ENCODE data around the gene SWAP70.
"Not testable (repeated sequence)": the region's sequence is repeated elsewhere in the genome, so short reads cannot be mapped to it uniquely, and the experiment has no call there.

The SWAP70 gene

DNA sequence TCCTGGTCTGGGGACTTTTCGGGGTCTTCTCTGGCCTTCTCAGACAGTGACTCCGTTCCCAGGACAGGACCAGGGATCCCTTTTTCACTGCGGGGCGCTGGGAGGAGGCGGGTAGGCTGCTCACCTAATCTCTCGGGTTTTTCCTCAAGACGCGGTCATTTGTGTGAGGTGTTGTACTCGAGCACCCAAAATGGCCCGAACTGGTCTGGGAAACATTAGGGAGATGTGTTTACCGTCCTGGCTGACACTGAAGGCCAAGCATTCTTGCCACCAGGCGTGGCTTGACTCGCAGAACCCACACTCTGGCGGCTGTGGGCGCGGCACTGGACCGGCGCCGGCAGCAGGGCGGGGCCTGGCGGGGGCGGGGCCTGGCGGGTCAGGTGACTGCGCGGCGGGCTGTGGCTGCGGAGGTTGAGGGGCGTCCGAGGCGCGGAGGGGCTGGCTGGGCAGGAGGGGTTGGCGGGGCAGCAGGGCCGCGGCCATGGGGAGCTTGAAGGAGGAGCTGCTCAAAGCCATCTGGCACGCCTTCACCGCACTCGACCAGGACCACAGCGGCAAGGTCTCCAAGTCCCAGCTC is at the start of gene SWAP70:
Gene SWAP70, plus strand, starts transcription at position 379 of the 577 bp plus-strand sequence. Its CDS starts 103 bp downstream, at position 482.
- DNase-seq (ENCODE audit: low spot score), result peak; percentile 89

- DNase-seq (ENCODE audit: low spot score), result peak; percentile 95
These were observed 48.8 kb upstream of the SWAP70 start for GRCh38 chr11:9615031-9615451.

DNA sequence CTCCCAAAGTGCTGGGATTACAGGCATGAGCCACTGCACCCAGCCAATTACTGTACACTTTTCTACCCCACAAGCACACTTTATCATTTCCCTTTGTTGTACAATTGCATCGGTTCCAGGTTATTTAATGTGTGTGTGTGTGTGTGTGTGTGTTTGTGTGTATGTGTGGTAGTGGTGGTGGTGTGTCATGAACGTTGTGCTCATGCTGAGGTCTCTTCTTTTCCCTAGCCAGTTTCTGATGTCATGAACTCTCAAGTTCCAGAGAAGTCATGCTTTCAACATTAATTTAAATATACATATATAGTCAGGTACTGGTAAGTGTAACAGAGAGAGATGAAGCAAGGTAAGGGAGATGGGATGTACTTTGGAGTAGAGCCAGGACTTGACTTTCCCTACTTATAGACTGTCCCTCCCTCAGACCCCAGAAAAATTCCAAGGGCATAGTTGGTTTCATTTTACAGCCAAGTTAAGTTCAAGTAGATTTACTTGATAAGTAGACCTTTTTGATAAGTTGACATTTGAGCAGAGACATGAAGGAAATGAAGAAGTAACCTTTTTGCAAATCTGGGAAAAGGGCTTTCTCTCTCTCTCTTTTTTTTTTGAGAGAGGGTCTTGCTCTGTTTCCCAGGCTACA is 47.7 kb upstream of the SWAP70 start:
- peak; percentile 36 for DNase-seq (ENCODE audit: low spot score)

- no peak for DNase-seq (ENCODE audit: low spot score)
These were observed 47.0 kb upstream of the SWAP70 start for GRCh38 chr11:9616858-9617257.

DNA sequence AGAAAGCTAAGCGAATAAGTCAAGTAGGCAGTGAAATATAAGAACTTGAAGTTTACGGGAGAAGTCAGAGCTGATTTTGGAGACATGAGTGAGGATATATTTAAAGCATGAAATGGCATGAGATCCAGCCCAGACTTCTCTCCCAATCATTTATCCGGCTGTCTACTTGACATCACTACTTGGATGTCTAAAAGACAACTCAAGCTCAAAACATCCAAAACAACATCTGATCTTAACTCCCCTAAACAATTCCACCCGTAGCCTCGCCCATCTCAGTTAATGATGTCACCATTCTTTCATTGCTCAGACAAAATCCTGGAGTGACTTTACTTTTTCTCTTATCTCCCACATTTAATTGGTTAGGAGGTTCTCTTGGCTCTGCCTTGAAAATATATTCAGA is 45.9 kb upstream of the SWAP70 start:
- DNase-seq (ENCODE audit: low spot score), result no peak

- no peak for DNase-seq (ENCODE audit: low spot score)
These were observed 44.9 kb upstream of the SWAP70 start for GRCh38 chr11:9619004-9619403.

GRCh38 chr11:9619971-9620370 is 43.9 kb upstream of the SWAP70 start:
- DNase-seq (ENCODE audit: low spot score), result no peak

GRCh38 chr11:9622353-9622752 is 41.5 kb upstream of the SWAP70 start:
- not testable (repeated sequence) for DNase-seq (ENCODE audit: low spot score)

DNA sequence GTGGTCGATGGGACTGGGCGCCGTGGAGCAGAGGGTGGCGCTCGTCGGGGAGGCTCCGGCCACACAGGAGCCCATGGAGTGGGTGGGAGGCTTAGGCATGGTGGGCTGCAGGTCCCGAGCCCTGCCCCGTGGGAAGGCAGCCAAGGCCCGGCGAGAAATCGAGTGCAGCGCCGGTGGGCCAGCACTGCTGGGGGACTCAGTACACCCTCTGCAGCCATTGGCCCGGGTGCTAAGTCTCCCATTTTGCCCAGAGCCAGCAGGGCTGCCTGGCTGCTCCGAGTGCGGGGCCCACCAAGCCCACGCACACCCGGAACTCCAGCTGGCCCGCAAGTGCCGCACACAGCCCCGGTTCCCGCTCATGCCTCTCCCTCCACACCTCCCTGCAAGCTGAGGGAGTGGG is 40.8 kb upstream of the SWAP70 start:
- DNase-seq (ENCODE audit: low spot score), result not testable (repeated sequence)

DNA sequence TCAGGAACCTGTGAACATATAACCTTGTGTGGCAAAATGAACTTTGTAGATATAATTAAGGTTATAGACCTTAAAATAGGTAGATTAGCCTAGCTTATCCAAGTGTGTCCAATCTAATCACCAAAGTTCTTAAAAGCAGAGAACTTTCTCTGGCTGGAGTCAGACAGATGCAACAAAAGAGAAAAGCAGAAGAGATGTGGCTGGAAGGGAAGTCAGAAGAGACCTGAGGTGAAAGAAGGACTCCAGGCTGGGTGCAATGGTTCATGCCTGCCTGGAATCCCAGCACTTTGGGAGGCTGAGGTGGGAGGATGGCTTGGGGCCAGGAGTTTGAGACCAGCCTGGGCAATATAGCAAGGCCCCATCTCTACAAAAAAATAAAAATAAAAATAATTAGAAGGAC is 39.4 kb upstream of the SWAP70 start:
- no peak for DNase-seq (ENCODE audit: low spot score)

- no peak for DNase-seq (ENCODE audit: low spot score)
These were observed 38.7 kb upstream of the SWAP70 start for GRCh38 chr11:9625162-9625561.

GRCh38 chr11:9625728-9626127 is 38.1 kb upstream of the SWAP70 start:
- DNase-seq (ENCODE audit: low spot score), result no peak

- DNase-seq (ENCODE audit: low spot score), result no peak
These were observed 37.1 kb upstream of the SWAP70 start for GRCh38 chr11:9626496-9627394.

GRCh38 chr11:9629064-9629463 is 34.8 kb upstream of the SWAP70 start:
- DNase-seq (ENCODE audit: low spot score), result no peak

DNA sequence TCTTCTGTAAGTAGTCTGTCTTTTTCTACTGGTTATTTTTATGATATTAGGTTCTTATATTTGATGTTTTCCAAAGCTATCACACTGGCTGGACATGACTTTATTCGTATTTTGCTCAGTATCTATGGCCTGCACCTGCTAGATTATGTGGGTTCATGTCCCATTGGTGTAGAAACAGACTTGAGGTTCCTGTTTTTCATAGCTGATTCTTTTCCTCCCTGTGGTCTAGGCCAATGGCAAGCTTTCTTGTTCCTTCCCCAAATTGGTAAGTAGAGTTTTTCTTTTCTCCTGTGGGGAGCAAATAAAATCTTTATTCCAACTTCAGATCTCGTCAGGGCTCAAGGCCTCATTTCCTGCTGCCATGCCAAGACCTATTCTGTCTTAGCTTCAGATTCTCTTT is 30.2 kb upstream of the SWAP70 start:
- DNase-seq (ENCODE audit: low spot score), result no peak

DNA sequence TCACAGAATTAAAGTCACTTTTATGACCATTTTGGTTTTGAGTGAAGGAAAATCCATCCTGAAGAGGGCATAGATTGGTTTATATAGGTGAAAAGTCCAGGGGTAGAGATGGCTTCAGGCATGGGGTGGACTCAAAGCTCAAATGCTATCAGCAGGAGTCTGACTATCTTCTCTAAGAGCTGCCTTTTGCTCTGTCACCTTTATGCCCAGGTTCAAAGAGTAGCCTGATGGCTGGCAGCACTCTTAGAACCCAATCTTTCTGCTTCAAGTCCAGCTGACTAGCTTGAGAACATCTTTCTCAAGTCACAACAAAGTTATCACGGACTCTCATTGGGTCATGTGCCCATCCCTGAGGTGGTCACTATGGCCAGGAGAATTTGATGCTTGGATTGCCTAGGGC is 27.2 kb upstream of the SWAP70 start:
- no peak for DNase-seq (ENCODE audit: low spot score)

DNA sequence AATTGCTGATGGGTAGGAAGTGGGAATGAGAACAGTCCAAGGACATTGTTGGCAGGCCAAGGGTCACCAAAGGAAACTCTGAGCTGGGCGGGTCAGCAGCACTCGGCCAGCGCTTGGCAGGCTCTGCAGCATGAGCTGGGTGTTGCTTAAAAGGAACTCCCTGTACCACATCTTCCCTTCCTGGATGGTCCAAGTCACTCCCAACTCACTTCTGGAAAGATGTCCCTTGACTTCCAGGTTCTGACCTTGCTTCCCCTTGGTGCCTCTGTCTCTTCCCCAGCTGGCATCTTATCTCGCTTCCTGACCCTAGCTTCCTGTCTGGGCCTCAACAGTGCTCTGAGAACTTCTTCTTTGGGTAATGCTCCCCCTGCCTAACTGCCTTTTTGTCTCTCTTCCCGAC is 24.8 kb upstream of the SWAP70 start:
- no peak for DNase-seq (ENCODE audit: low spot score)

- DNase-seq (ENCODE audit: low spot score), result no peak
These were observed 23.9 kb upstream of the SWAP70 start for GRCh38 chr11:9639985-9640384.

- DNase-seq (ENCODE audit: low spot score), result no peak
These were observed 21.0 kb upstream of the SWAP70 start for GRCh38 chr11:9642894-9643293.

- DNase-seq (ENCODE audit: low spot score), result no peak
These were observed 20.1 kb upstream of the SWAP70 start for GRCh38 chr11:9643751-9644150.

- no peak for DNase-seq (ENCODE audit: low spot score)
These were observed 18.0 kb upstream of the SWAP70 start for GRCh38 chr11:9645881-9646280.

- DNase-seq (ENCODE audit: low spot score), result no peak
These were observed 17.6 kb upstream of the SWAP70 start for GRCh38 chr11:9646324-9646723.

DNA sequence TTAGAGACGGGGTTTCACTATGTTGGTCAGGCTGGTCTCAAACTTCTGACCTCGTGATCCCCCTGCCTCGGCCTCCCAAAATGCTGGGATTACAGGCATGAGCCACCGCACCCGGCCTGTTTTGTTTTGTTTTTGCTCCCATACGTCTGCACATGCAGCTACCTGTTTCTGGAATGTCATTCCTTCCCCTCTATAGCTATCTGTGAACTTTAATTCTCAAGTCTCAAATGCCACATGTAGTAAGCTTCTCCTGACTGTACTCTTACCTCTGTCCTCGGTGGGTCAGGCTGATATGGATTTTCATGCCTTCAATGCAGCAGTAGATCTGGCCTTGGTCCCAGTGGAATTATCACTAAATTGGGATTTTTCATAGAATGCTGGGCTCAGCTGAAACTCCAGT is 12.4 kb upstream of the SWAP70 start:
- no peak for DNase-seq (ENCODE audit: low spot score)
